OCI-LY1 (cell line): ENCODE results near the gene CTNND2.

ENCODE experiments used
- EZH2 ChIP-seq: fragments of 200-600 bp; sonication (generic), shearing (Covaris generic); IDR thresholded peaks from 2 replicates; pipeline ENCODE4 v1.8.0; 2017; ENCODE audit warnings: borderline replicate concordance, mixed run types, mild to moderate bottlenecking, antibody characterized with exemption, low read length, moderate library complexity, mixed read lengths
- TF ChIP-seq, protein P1 (sequence below): fragments of 200-600 bp; sonication (generic), shearing (Covaris generic); IDR thresholded peaks from 2 replicates; pipeline ENCODE4 v1.5.1; 2017; ENCODE audit warnings: mild to moderate bottlenecking, antibody characterized with exemption, low read length, moderate library complexity, mixed read lengths

DNA sequence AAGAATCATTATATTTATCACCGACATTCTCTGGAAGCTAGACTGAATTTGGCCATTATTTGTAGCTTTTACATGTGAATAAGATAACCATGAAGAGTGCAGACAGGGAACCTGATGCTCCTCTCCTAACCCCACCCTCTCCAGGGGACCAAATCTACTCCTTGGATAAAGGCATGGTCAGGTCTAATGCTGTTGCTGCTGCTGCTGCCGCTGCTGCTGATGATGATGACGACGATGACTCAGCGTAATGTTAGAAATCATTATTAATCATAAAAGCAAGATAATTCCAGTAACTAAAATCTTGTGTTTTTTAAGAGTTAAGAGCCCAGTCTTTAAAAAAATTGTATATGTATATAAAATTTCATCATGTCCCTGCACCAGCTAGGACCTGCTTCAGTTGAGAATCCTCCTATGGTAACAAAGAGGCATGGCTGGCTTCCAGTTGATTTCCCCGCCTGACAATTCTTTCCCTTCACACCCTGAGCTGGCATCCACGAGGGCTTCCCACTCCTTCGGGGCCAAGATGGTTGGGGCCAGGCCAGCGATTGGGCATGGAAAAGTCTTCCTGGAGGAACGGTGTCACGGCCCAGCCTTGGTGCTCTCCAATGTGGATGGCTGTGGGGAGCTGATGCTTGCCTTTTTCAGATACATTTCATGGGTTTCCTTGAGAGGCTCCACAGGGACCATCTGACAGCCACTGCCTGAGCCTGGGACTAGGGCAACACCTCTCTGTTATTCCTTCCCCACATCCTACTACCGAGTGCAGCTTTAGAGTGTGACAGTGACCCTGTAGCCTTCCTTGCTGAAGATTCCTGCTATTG lies 400.0 kb downstream of the CTNND2 start:
- TF ChIP-seq, protein P1, sequence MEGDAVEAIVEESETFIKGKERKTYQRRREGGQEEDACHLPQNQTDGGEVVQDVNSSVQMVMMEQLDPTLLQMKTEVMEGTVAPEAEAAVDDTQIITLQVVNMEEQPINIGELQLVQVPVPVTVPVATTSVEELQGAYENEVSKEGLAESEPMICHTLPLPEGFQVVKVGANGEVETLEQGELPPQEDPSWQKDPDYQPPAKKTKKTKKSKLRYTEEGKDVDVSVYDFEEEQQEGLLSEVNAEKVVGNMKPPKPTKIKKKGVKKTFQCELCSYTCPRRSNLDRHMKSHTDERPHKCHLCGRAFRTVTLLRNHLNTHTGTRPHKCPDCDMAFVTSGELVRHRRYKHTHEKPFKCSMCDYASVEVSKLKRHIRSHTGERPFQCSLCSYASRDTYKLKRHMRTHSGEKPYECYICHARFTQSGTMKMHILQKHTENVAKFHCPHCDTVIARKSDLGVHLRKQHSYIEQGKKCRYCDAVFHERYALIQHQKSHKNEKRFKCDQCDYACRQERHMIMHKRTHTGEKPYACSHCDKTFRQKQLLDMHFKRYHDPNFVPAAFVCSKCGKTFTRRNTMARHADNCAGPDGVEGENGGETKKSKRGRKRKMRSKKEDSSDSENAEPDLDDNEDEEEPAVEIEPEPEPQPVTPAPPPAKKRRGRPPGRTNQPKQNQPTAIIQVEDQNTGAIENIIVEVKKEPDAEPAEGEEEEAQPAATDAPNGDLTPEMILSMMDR, result no peak
- no peak for TF ChIP-seq EZH2
